Natural killer cell (primary cell): ENCODE data around the gene SSR2. TPM values are rescaled to one million over a fixed set of nuclear protein-coding genes. Genes with fewer than 3 reads are reported as not detected.

Experiments
- ATAC-seq, 3 donors: fragments of 150-1000 bp in 2 of 3; fragments of 200-7000 bp in 1 of 3; cut with Tn5 transposase; 1 replicate in 1 of 3; 2 replicates in 2 of 3; pipeline ENCODE4 v1.10.0; 2021; ENCODE audit warnings: mild to moderate bottlenecking in 2 of 3, moderate library complexity in 2 of 3
- DNase-seq, 2 donors: peaks; one replicate each; pipeline versions ENCODE4 v3.0.0 to v3.0.0-alpha.2; 2013 to 2021; ENCODE audit warnings: mixed read lengths in 1 of 2
- H3K27ac ChIP-seq: one replicate; pipeline ENCODE4 v1.5.1; 2013; ENCODE audit warnings: mild to moderate bottlenecking, low read length
- H3K27me3 ChIP-seq: one replicate; pipeline ENCODE4 v1.6.1; 2013; ENCODE audit warnings: low read length; ENCODE audit not compliant: control insufficient read depth, insufficient read depth
- H3K36me3 ChIP-seq: one replicate; pipeline ENCODE4 v1.6.1; 2013; ENCODE audit warnings: low read length; ENCODE audit not compliant: control insufficient read depth, insufficient read depth
- H3K4me1 ChIP-seq: one replicate; pipeline ENCODE4 v1.6.1; 2013; ENCODE audit warnings: low read length; ENCODE audit not compliant: control insufficient read depth, insufficient read depth
- H3K4me3 ChIP-seq: one replicate; pipeline ENCODE4 v1.5.1; 2013; ENCODE audit warnings: low read length
- H3K9me3 ChIP-seq: one replicate; pipeline ENCODE4 v1.6.1; 2013; ENCODE audit warnings: low read length; ENCODE audit not compliant: control insufficient read depth, insufficient read depth
- H3K27ac Mint-ChIP-seq, 2 donors: one replicate each; pipeline ENCODE4 v1.8.0; 2022; ENCODE audit warnings: mild to moderate bottlenecking in 2 of 2, mixed read lengths in 2 of 2, moderate library complexity in 1 of 2
- H3K27me3 Mint-ChIP-seq, 2 donors: one replicate each; pipeline ENCODE4 v1.8.0; 2022; ENCODE audit warnings: low read depth in 2 of 2, mixed read lengths in 2 of 2
- H3K36me3 Mint-ChIP-seq: one replicate; pipeline ENCODE4 v1.8.0; 2022; ENCODE audit warnings: mixed read lengths
- H3K4me1 Mint-ChIP-seq, 2 donors: one replicate each; pipeline ENCODE4 v1.8.0; 2022; ENCODE audit warnings: mixed read lengths in 2 of 2
- H3K4me3 Mint-ChIP-seq: one replicate; pipeline ENCODE4 v1.8.0; 2022; ENCODE audit warnings: mild to moderate bottlenecking, moderate library complexity, mixed read lengths
- H3K9me3 Mint-ChIP-seq, 2 donors: one replicate each; pipeline ENCODE4 v1.8.0; 2022; ENCODE audit warnings: mixed read lengths in 2 of 2
- WGBS: methylation state at CpG from one replicate; pipeline ENCODE4 v1.1.7; 2013; ENCODE audit warnings: missing lambda C conversion rate; ENCODE audit not compliant: insufficient coverage; 5-methylcytosine and 5-hydroxymethylcytosine counted together
- intact Hi-C: fragments of 100-400 bp; cut with micrococcal nuclease; formaldehyde crosslinking; loops from one replicate; pipeline ENCODE4 v1.14.2; 2022
- total RNA-seq, 4 donors: library from RNA; stranded (reverse); fragments of 120-200 nt in 1 of 4; gene quantifications; one replicate each; pipeline versions ENCODE4 v1.2.3 to v1.2.4, GENCODE V29; 2013 to 2022
- TF ChIP-seq, protein P1 (sequence below): fragments of 200-600 bp; IDR thresholded peaks from one replicate; pipeline ENCODE4 v1.8.0; 2022; ENCODE audit warnings: antibody characterized with exemption

SSR2 gene
- total RNA-seq, 3 donors from 2014 or later (not counting 1 experiment from before 2014, with no cell fraction given) = 209 to 215 (median 211) TPM

GRCh38 chr1:156021954-156022353 is 1.2 kb upstream of the SSR2 start:
- Mint-ChIP-seq H3K36me3 (no peaks in the 10 kb centered on the region), H3K4me1 (peaks cover 17 to 21% of the 10 kb centered on the region in 2 donors), H3K4me3 (peak overlapping the region; percentile 53), H3K9me3 (no peaks in the 10 kb centered on the region), H3K27me3 (peaks cover 7 to 8% of the 10 kb centered on the region in 2 donors), H3K27ac (no peak overlapping the region)
- Histone ChIP-seq H3K4me1 (peaks cover 13% of the 10 kb centered on the region), H3K9me3 (no peaks in the 10 kb centered on the region), H3K4me3 (no peak overlapping the region), H3K27ac (no peak overlapping the region), H3K36me3 (peaks cover 12% of the 10 kb centered on the region), H3K27me3 (no peaks in the 10 kb centered on the region)
- no peak for DNase-seq
- TF ChIP-seq, protein P1, sequence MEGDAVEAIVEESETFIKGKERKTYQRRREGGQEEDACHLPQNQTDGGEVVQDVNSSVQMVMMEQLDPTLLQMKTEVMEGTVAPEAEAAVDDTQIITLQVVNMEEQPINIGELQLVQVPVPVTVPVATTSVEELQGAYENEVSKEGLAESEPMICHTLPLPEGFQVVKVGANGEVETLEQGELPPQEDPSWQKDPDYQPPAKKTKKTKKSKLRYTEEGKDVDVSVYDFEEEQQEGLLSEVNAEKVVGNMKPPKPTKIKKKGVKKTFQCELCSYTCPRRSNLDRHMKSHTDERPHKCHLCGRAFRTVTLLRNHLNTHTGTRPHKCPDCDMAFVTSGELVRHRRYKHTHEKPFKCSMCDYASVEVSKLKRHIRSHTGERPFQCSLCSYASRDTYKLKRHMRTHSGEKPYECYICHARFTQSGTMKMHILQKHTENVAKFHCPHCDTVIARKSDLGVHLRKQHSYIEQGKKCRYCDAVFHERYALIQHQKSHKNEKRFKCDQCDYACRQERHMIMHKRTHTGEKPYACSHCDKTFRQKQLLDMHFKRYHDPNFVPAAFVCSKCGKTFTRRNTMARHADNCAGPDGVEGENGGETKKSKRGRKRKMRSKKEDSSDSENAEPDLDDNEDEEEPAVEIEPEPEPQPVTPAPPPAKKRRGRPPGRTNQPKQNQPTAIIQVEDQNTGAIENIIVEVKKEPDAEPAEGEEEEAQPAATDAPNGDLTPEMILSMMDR = no peak
- 68% methylated on average over 1 of the region's 2 CpGs for WGBS
- intact Hi-C loops = loop anchor here (1.0 kb wide), 1 partner anchor 32 kb away; the partner anchor contains the start of gene LAMTOR2
- no peak for ATAC-seq

- H3K27ac Mint-ChIP-seq = peak overlapping the region; percentile 76 to 92
- WGBS = 14% methylated on average over 4 of the region's 4 CpGs
- TF ChIP-seq, protein P1 = no peak
- ATAC-seq (no peak), DNase-seq (no peak)
- H3K27me3 Mint-ChIP-seq = peaks cover 7 to 8% of the 10 kb centered on the region in 2 donors
- H3K9me3 Mint-ChIP-seq = no peaks in the 10 kb centered on the region
- Histone ChIP-seq H3K27ac (no peak overlapping the region), H3K36me3 (peaks cover 15% of the 10 kb centered on the region), H3K4me3 (peak overlapping the region; percentile 64), H3K4me1 (peaks cover 13% of the 10 kb centered on the region), H3K9me3 (no peaks in the 10 kb centered on the region), H3K27me3 (no peaks in the 10 kb centered on the region)
- peaks cover 17 to 21% of the 10 kb centered on the region in 2 donors for H3K4me1 Mint-ChIP-seq
- intact Hi-C loops = loop anchor here (1.0 kb wide), 1 partner anchor 33 kb away; the partner anchor contains the start of gene LAMTOR2
- no peaks in the 10 kb centered on the region for H3K36me3 Mint-ChIP-seq
- H3K4me3 Mint-ChIP-seq = peak overlapping the region; percentile 80
Measured at GRCh38 chr1:156021093-156021428, 310 bp upstream of the SSR2 start.

DNA sequence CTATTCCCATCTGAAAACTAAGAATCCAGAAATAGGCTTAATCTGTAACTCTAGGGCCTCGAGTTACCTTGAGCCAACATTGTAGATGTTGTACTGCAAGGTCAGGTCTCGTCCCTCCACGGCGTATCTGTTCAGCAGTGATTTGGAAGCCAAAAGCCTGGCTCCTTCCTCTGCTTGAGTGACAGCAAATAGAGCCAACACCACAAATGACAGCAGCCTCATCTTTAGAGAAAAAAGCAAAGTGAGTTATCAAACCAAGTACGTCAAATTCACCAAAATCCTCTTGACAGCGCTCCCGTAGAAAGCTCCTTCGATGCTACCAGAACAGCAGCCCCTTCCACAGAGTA is 832 bp downstream of the SSR2 start:
- H3K9me3 Mint-ChIP-seq = no peaks in the 10 kb centered on the region
- peaks cover 2% of the 10 kb centered on the region in 2 donors for H3K27me3 Mint-ChIP-seq
- ATAC-seq (no peak), DNase-seq (no peak)
- intact Hi-C loops = no loop called here
- H3K4me1 Mint-ChIP-seq = peaks cover 17 to 21% of the 10 kb centered on the region in 2 donors
- 82% methylated on average over 8 of the region's 8 CpGs for WGBS
- H3K27ac ChIP-seq = peak overlapping the region; percentile 52
- peak overlapping the region; percentile 76 to 92 for H3K27ac Mint-ChIP-seq
- H3K27me3 ChIP-seq = no peaks in the 10 kb centered on the region
- TF ChIP-seq, protein P1 = no peak
- peaks cover 13% of the 10 kb centered on the region for H3K4me1 ChIP-seq
- peak overlapping the region; percentile 64 for H3K4me3 ChIP-seq
- peak overlapping the region; percentile 80 for H3K4me3 Mint-ChIP-seq
- H3K36me3 Mint-ChIP-seq = no peaks in the 10 kb centered on the region
- no peaks in the 10 kb centered on the region for H3K9me3 ChIP-seq
- peaks cover 17% of the 10 kb centered on the region for H3K36me3 ChIP-seq

- no peak overlapping the region for H3K4me3 Mint-ChIP-seq
- peaks cover 61% of the 10 kb centered on the region for H3K36me3 ChIP-seq
- intact Hi-C loops = no loop called here
Measured at GRCh38 chr1:156014829-156015228, 5.9 kb downstream of the SSR2 start.

More at GRCh38 chr1:156014829-156015228, 5.9 kb downstream of the SSR2 start:
- Mint-ChIP-seq H3K4me1 (peaks cover 31 to 34% of the 10 kb centered on the region in 2 donors), H3K27ac (no peak overlapping the region), H3K27me3 (no peaks in the 10 kb centered on the region), H3K36me3 (peaks cover 27% of the 10 kb centered on the region), H3K9me3 (no peaks in the 10 kb centered on the region)
- H3K27ac ChIP-seq = no peak overlapping the region
- DNase-seq (no peak), ATAC-seq (no peak)
- H3K4me3 ChIP-seq = no peak overlapping the region
- WGBS = 97% methylated on average over 7 of the region's 7 CpGs
- peaks cover 4% of the 10 kb centered on the region for H3K4me1 ChIP-seq
- no peaks in the 10 kb centered on the region for H3K27me3 ChIP-seq
- no peaks in the 10 kb centered on the region for H3K9me3 ChIP-seq
- TF ChIP-seq, protein P1 = no peak
